ENCODE results near the gene PPIB. TPM values are rescaled to one million over a fixed set of nuclear protein-coding genes. Genes with fewer than 3 reads are reported as not detected.

Gene PPIB
- total and polyA plus RNA-seq, 8 donors = 230 to 576 (median 362) TPM

DNA sequence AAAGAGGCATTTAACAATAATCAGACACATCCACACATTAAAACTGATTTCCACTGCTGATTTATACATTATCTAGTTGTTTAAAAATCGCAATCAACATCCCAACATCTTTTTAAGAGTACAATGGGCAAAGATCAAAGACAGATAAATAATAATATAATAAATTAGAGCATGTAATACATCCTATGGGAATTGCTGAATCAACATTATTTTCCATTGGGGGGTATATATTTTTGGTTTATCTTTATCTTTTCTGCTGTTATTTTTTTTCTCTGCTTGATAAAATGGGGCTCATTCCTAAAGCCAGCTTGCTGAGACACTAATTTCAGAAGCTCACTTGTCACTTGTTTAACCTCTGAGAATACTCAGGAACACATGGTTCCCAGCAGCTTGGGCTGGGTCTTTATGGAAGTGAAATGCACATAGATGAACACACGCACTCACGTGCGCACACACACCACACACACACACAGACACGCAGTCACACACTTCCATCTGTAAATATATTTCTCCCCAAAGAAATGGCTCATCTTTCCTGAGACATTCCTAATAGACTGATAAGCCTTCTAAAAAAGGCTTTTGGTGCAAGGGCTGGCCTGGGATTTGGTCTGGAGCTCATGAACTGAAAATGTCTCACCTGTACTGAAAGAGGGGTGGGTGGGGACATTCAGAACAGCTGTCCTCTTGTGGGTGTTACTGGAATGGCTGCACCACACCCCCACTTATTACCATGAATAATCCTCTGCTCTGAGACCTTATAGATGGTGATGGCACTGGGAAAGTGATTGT is 3.5 kb upstream of the PPIB start:
- Histone ChIP-seq H3K9me3 (no peaks in the 10 kb centered on the region), H3K4me3 (no peak overlapping the region), H3K36me3 (peaks cover 0 to 8% (median 0%) of the 10 kb centered on the region in 3 donors), H3K27ac (no peak overlapping the region), H3K27me3 (no peaks in the 10 kb centered on the region), H3K4me1 (peaks cover 2 to 14% (median 12%) of the 10 kb centered on the region in 3 donors)
- intact Hi-C loops (cut with DNase I) = no loop called here
- 89 to 94% methylated on average over 5 of the region's 5 CpGs for WGBS, 2 donors
- TF ChIP-seq, protein P1, sequence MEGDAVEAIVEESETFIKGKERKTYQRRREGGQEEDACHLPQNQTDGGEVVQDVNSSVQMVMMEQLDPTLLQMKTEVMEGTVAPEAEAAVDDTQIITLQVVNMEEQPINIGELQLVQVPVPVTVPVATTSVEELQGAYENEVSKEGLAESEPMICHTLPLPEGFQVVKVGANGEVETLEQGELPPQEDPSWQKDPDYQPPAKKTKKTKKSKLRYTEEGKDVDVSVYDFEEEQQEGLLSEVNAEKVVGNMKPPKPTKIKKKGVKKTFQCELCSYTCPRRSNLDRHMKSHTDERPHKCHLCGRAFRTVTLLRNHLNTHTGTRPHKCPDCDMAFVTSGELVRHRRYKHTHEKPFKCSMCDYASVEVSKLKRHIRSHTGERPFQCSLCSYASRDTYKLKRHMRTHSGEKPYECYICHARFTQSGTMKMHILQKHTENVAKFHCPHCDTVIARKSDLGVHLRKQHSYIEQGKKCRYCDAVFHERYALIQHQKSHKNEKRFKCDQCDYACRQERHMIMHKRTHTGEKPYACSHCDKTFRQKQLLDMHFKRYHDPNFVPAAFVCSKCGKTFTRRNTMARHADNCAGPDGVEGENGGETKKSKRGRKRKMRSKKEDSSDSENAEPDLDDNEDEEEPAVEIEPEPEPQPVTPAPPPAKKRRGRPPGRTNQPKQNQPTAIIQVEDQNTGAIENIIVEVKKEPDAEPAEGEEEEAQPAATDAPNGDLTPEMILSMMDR (IDR thresholded peaks at IDR 0.05) = no peak
- no peak for ATAC-seq
- no peak for DNase-seq
- no peak for FAIRE-seq

GRCh38 chr15:64164436-64164835 is 1.6 kb upstream of the PPIB start:
- no peaks in the 10 kb centered on the region for H3K27me3 ChIP-seq
- TF ChIP-seq, protein P1 (IDR thresholded peaks at IDR 0.05) = no peak
- WGBS, 2 donors = 86 to 88% methylated on average over 4 of the region's 4 CpGs
- peaks cover 15 to 32% (median 27%) of the 10 kb centered on the region in 3 donors for H3K4me1 ChIP-seq
- peaks cover 3 to 15% (median 6%) of the 10 kb centered on the region in 3 donors for H3K36me3 ChIP-seq
- no peak overlapping the region for H3K4me3 ChIP-seq
- no peak for DNase-seq
- FAIRE-seq = no peak
- intact Hi-C loops (cut with DNase I) = no loop called here
- no peaks in the 10 kb centered on the region for H3K9me3 ChIP-seq
- no peak for ATAC-seq
- H3K27ac ChIP-seq = peak overlapping the region in 2 of 4 donors; percentile 85 to 89

GRCh38 chr15:64163659-64164362 is 989 bp upstream of the PPIB start:
- H3K4me1 ChIP-seq = peaks cover 15 to 38% (median 31%) of the 10 kb centered on the region in 3 donors
- peaks cover 3 to 20% (median 12%) of the 10 kb centered on the region in 3 donors for H3K36me3 ChIP-seq
- H3K9me3 ChIP-seq = no peaks in the 10 kb centered on the region
- ATAC-seq (peak; percentile 3 to 31 (median 14)), FAIRE-seq (no peak), DNase-seq (no peak)
- TF ChIP-seq, protein P1 (IDR thresholded peaks at IDR 0.05) = no peak
- H3K27me3 ChIP-seq = no peaks in the 10 kb centered on the region
- peak overlapping the region; percentile 53 to 89 (median 71) for H3K27ac ChIP-seq
- 37 to 53% methylated on average over 14 of the region's 14 CpGs for WGBS, 2 donors
- intact Hi-C loops (cut with DNase I) = no loop called here
- H3K4me3 ChIP-seq = peak overlapping the region; percentile 13 to 94 (median 76)

GRCh38 chr15:64162478-64162868 is 349 bp downstream of the PPIB start:
- Histone ChIP-seq H3K36me3 (peaks cover 3 to 28% (median 26%) of the 10 kb centered on the region in 3 donors), H3K4me1 (peaks cover 19 to 40% (median 31%) of the 10 kb centered on the region in 3 donors), H3K27ac (peak overlapping the region; percentile 78 to 89 (median 82)), H3K9me3 (no peaks in the 10 kb centered on the region), H3K4me3 (peak overlapping the region; percentile 72 to 94 (median 82)), H3K27me3 (no peaks in the 10 kb centered on the region)
- TF ChIP-seq, protein P1 (IDR thresholded peaks at IDR 0.05) = no peak
- FAIRE-seq = no peak
- DNase-seq = no peak
- ATAC-seq = peak; percentile 51 to 66 (median 59)
- 0 to 1% methylated on average over 19 to 21 of the region's 21 CpGs for WGBS, 2 donors
- intact Hi-C loops (cut with DNase I) = no loop called here
